HG02938 (cell line): ENCODE results near the gene SLC25A43.
"Not testable (repeated sequence)": the region's sequence is repeated elsewhere in the genome, so short reads cannot be mapped to it uniquely, and the experiment has no call there.

Source experiments
- ATAC-seq: cut with Tn5 transposase; IDR thresholded peaks from one replicate; pipeline ENCODE4 v1.9.1; 2021; ENCODE audit warnings: mild to moderate bottlenecking, moderate library complexity; ENCODE audit not compliant: unreplicated experiment

The SLC25A43 gene

GRCh38 chrX:119407681-119408080 is 8.5 kb downstream of the SLC25A43 start:
- ATAC-seq: no peak

- ATAC-seq: no peak
Observed at GRCh38 chrX:119410027-119410819, 11.1 kb downstream of the SLC25A43 start.

- ATAC-seq: no peak
Observed at GRCh38 chrX:119410854-119411253, 11.7 kb downstream of the SLC25A43 start.

GRCh38 chrX:119411959-119412358 is 12.8 kb downstream of the SLC25A43 start:
- no peak for ATAC-seq

GRCh38 chrX:119417376-119417775 is 18.2 kb downstream of the SLC25A43 start:
- no peak for ATAC-seq

- ATAC-seq: no peak
Observed at GRCh38 chrX:119417842-119418241, 18.7 kb downstream of the SLC25A43 start.

GRCh38 chrX:119419146-119419545 is 20.0 kb downstream of the SLC25A43 start:
- no peak for ATAC-seq

- ATAC-seq: no peak
Observed at GRCh38 chrX:119419898-119420297, 20.8 kb downstream of the SLC25A43 start.

- ATAC-seq: no peak
Observed at GRCh38 chrX:119421016-119421705, 22.0 kb downstream of the SLC25A43 start.

- no peak for ATAC-seq
Observed at GRCh38 chrX:119423631-119424030, 24.5 kb downstream of the SLC25A43 start.

- ATAC-seq: no peak
Observed at GRCh38 chrX:119424999-119425398, 25.9 kb downstream of the SLC25A43 start.

GRCh38 chrX:119427024-119427794 is 28.1 kb downstream of the SLC25A43 start:
- ATAC-seq: peak; percentile 88

- ATAC-seq: no peak
Observed at GRCh38 chrX:119427795-119428185, 28.7 kb downstream of the SLC25A43 start.

GRCh38 chrX:119429471-119429870 is 30.3 kb downstream of the SLC25A43 start:
- no peak for ATAC-seq

- not testable (repeated sequence) for ATAC-seq
Observed at GRCh38 chrX:119441295-119441694, 42.2 kb downstream of the SLC25A43 start.

- ATAC-seq: no peak
Observed at GRCh38 chrX:119442286-119442685, 43.1 kb downstream of the SLC25A43 start.

- no peak for ATAC-seq
Observed at GRCh38 chrX:119453202-119453601, 54.1 kb downstream of the SLC25A43 start.

- ATAC-seq: no peak
Observed at GRCh38 chrX:119455264-119455663, 56.1 kb downstream of the SLC25A43 start.

- no peak for ATAC-seq
Observed at GRCh38 chrX:119459181-119459580, 60.0 kb downstream of the SLC25A43 start.

GRCh38 chrX:119465555-119465954 is 66.4 kb downstream of the SLC25A43 start:
- ATAC-seq: no peak

- ATAC-seq: no peak
Observed at GRCh38 chrX:119466970-119467369, 67.8 kb downstream of the SLC25A43 start.

- ATAC-seq: no peak
Observed at GRCh38 chrX:119467433-119467832, 68.3 kb downstream of the SLC25A43 start.
